Left forelimb (tissue), 1 donor: ENCODE data around the gene CMTM2.

Experiments used
- DNase-seq: peaks from one replicate; pipeline ENCODE4 v3.0.0-alpha.2; 2018; ENCODE audit warnings: low spot score

The CMTM2 gene

GRCh38 chr16:66634527-66635196 lies 55.4 kb downstream of the CMTM2 start:
- DNase-seq: no peak

GRCh38 chr16:66635406-66635805 lies 56.1 kb downstream of the CMTM2 start:
- DNase-seq: no peak

DNA sequence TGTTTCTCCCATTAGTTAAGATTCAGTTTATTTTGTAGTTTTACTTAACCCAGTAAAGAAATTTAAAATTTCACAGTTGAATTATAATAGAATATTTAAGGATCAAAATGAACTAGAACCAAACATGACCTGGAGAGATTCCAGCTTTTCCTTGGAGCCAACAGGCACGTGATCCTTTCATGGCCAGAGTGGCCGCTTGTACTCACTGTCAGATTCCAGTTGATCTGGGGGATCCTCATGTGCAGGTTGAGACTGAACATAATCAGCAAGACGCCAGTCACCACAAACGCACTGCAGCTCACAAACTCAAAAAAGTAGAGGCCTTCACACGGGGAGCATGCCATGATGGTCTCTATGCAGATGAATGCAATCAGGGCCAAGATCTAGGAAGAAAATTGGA lies 56.9 kb downstream of the CMTM2 start:
- no peak for DNase-seq

DNA sequence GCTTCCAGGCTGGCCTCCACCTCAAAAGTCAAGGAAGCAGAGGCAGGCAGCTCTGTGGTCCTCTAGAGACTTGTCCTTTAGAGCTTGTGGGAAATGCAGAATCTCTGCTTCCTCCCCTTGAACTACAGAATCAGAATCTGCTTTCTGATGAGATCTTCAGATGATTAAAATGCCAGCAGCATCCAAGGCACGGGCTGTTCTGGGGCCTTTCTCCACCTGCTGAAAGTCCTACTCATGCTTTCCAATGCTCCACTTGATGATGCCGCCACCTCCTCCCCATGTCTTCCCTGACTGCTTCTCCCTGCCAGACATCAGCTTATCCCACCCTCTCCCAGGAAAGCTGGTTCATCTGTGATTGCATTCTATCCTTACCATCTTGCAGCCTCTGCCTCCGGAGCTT lies 58.5 kb downstream of the CMTM2 start:
- DNase-seq: no peak
